Panc1 (cell line): ENCODE measurements around the gene AHCYL1. TPM values are rescaled to one million over a fixed set of nuclear protein-coding genes. Genes with fewer than 3 reads are reported as not detected.

ENCODE experiments used
- ATAC-seq: fragments of 200-7000 bp; cut with Tn5 transposase; 2 replicates; pipeline ENCODE4 v1.9.1; 2020; ENCODE audit warnings: mild to moderate bottlenecking, moderate library complexity
- BruUV-seq: library from RNA; stranded (reverse); fragments of 400-500 nt; replicated peaks from 2 replicates; lab custom pipeline; 2021; lab: Mats Ljungman, UMichigan
- CTCF ChIA-PET: fragments of 300-600 bp; sonication (Branson Sonifier 250); formaldehyde crosslinking; loops from one replicate; lab custom pipeline; 2022; ENCODE audit warnings: antibody characterized with exemption; lab: Charles Lee
- POLR2A ChIA-PET: fragments of 300-600 bp; sonication (Branson Sonifier 250); formaldehyde crosslinking; loops from one replicate; lab custom pipeline; 2022; ENCODE audit warnings: antibody characterized with exemption; lab: Charles Lee
- DNase-seq: peaks from one replicate; pipeline ENCODE4 v3.0.0-alpha.2; 2010; ENCODE audit warnings: low read depth, low spot score
- H3K27ac ChIP-seq: 2 replicates; pipeline ENCODE4 v1.5.1; 2011; ENCODE audit warnings: mild to moderate bottlenecking, low read length, inconsistent platforms
- H3K27me3 ChIP-seq: fragments of 200-500 bp; sonication (Bioruptor generic); 2 replicates; pipeline ENCODE4 v1.6.0; 2014; ENCODE audit warnings: low read length, inconsistent platforms; ENCODE audit not compliant: control insufficient read depth, insufficient read depth
- H3K36me3 ChIP-seq: fragments of 200-500 bp; sonication (Bioruptor generic); 2 replicates; pipeline ENCODE4 v1.5.1; 2014; ENCODE audit warnings: inconsistent platforms, mild to moderate bottlenecking, low read length, moderate library complexity; ENCODE audit not compliant: control insufficient read depth, insufficient read depth
- H3K4me1 ChIP-seq: 2 replicates; pipeline ENCODE4 v1.5.1; 2011; ENCODE audit warnings: inconsistent platforms, mild to moderate bottlenecking, low read length, moderate library complexity; ENCODE audit not compliant: control insufficient read depth, insufficient read depth
- H3K4me3 ChIP-seq, 2 experiments: 2 replicates each; pipeline ENCODE4 v1.5.1; 2011 to 2012; ENCODE audit warnings: low read depth in 2 of 2, low read length in 2 of 2, mild to moderate bottlenecking in 2 of 2, inconsistent platforms in 1 of 2, moderate library complexity in 1 of 2
- H3K9me3 ChIP-seq: fragments of 200-500 bp; sonication (Bioruptor generic); 2 replicates; pipeline ENCODE4 v1.5.1; 2014; ENCODE audit warnings: low read depth, mild to moderate bottlenecking, inconsistent platforms, low read length, moderate library complexity; ENCODE audit not compliant: control insufficient read depth, insufficient read depth
- POLR2AphosphoS5 ChIP-seq: IDR thresholded peaks from 2 replicates; pipeline ENCODE4 v1.6.1; 2012; ENCODE audit warnings: mild to moderate bottlenecking, low read depth, low read length, moderate library complexity
- SIN3A ChIP-seq: IDR thresholded peaks from 2 replicates; pipeline ENCODE4 v1.6.1; 2012; ENCODE audit warnings: low read depth, mild to moderate bottlenecking, low read length, moderate library complexity, borderline replicate concordance; ENCODE audit not compliant: insufficient read depth
- TCF7L2 ChIP-seq: IDR thresholded peaks from 2 replicates; pipeline ENCODE4 v1.6.1; 2011; ENCODE audit warnings: mild to moderate bottlenecking, low read depth, low read length, inconsistent platforms
- in situ Hi-C: cut with HindIII; loops from 2 replicates; pipeline ENCODE4 v1.10.0; 2016; ENCODE audit warnings: low sequenced_read_pairs, low pct_unique_long_range_greater_than_20kb
- intact Hi-C: fragments of 100-400 bp; cut with micrococcal nuclease; formaldehyde crosslinking; loops from one replicate; pipeline ENCODE4 v1.10.0; 2022; ENCODE audit not compliant: unreplicated experiment
- total RNA-seq: library from RNA; stranded (reverse); gene quantifications from one replicate; pipeline ENCODE4 v1.2.1, GENCODE V29; 2021; ENCODE audit not compliant: unreplicated experiment
- TF ChIP-seq, protein P1 (sequence below), 2 experiments: IDR thresholded peaks; 2 replicates each; pipeline ENCODE4 v1.6.1; 2011 to 2012; ENCODE audit warnings: low read depth in 2 of 2, control low read depth in 1 of 2, low read length in 1 of 2, mild to moderate bottlenecking in 1 of 2, moderate library complexity in 1 of 2; ENCODE audit not compliant: insufficient read depth in 1 of 2
- TF ChIP-seq, protein P2 (sequence below): fragments of 450-650 bp; IDR thresholded peaks from 2 replicates; pipeline ENCODE4 v1.5.1; 2017; ENCODE audit warnings: mild to moderate bottlenecking

The AHCYL1 gene
- total RNA-seq, 1 experiment from 2014 or later = 174 TPM

DNA sequence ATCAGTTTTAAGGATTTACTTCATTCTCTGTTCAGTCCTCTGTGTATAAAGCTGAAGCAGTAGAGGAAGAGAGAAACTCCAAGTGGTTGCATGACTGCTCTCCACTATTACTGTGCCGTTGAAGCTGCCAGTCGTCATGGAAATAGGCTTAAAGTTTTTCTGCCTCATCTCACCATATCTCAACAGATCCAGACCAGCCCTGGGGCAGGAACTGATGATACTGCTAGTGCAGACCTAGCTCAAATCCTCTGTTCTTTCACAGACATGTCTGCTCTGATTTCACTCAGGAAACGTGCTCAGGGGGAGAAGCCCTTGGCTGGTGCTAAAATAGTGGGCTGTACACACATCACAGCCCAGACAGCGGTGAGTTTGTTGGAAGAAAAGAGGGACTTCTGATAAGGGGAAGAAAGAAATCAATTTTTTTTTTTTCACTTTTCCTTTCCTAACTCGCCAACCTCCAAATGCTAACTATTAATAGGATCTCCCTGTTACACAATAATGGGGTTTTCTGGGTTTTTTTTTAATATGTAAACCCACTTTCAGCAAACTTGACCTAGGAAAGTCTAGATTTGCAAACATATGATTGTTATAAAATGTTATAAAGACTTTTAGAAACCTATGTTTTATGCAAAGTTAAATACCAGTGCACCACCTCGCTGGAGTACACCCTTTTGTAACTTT, 27.7 kb downstream of the AHCYL1 start:
- peaks cover 51% of the 10 kb centered on the region for H3K36me3 ChIP-seq
- ATAC-seq = no peak
- ChIA-PET POLR2A (no interaction called here), CTCF (no interaction called here)
- no peak for TF ChIP-seq POLR2AphosphoS5
- TF ChIP-seq, protein P1, sequence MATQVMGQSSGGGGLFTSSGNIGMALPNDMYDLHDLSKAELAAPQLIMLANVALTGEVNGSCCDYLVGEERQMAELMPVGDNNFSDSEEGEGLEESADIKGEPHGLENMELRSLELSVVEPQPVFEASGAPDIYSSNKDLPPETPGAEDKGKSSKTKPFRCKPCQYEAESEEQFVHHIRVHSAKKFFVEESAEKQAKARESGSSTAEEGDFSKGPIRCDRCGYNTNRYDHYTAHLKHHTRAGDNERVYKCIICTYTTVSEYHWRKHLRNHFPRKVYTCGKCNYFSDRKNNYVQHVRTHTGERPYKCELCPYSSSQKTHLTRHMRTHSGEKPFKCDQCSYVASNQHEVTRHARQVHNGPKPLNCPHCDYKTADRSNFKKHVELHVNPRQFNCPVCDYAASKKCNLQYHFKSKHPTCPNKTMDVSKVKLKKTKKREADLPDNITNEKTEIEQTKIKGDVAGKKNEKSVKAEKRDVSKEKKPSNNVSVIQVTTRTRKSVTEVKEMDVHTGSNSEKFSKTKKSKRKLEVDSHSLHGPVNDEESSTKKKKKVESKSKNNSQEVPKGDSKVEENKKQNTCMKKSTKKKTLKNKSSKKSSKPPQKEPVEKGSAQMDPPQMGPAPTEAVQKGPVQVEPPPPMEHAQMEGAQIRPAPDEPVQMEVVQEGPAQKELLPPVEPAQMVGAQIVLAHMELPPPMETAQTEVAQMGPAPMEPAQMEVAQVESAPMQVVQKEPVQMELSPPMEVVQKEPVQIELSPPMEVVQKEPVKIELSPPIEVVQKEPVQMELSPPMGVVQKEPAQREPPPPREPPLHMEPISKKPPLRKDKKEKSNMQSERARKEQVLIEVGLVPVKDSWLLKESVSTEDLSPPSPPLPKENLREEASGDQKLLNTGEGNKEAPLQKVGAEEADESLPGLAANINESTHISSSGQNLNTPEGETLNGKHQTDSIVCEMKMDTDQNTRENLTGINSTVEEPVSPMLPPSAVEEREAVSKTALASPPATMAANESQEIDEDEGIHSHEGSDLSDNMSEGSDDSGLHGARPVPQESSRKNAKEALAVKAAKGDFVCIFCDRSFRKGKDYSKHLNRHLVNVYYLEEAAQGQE (IDR thresholded peaks at IDR 0.05; ENCODE audit: insufficient read depth in 1 of 2, low read depth in 2 of 2, low read length in 1 of 2) = no peak
- TF ChIP-seq, protein P2, sequence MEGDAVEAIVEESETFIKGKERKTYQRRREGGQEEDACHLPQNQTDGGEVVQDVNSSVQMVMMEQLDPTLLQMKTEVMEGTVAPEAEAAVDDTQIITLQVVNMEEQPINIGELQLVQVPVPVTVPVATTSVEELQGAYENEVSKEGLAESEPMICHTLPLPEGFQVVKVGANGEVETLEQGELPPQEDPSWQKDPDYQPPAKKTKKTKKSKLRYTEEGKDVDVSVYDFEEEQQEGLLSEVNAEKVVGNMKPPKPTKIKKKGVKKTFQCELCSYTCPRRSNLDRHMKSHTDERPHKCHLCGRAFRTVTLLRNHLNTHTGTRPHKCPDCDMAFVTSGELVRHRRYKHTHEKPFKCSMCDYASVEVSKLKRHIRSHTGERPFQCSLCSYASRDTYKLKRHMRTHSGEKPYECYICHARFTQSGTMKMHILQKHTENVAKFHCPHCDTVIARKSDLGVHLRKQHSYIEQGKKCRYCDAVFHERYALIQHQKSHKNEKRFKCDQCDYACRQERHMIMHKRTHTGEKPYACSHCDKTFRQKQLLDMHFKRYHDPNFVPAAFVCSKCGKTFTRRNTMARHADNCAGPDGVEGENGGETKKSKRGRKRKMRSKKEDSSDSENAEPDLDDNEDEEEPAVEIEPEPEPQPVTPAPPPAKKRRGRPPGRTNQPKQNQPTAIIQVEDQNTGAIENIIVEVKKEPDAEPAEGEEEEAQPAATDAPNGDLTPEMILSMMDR = no peak
- TF ChIP-seq TCF7L2 = no peak
- TF ChIP-seq SIN3A = no peak
- in situ Hi-C loops (no loop called here), intact Hi-C loops (no loop called here)
- no peak for DNase-seq
- no peaks in the 10 kb centered on the region for H3K9me3 ChIP-seq
- H3K4me3 ChIP-seq = no peak overlapping the region
- H3K4me1 ChIP-seq = peaks cover 6% of the 10 kb centered on the region; the same call in 1 of the 2 replicates
- no peaks in the 10 kb centered on the region for H3K27me3 ChIP-seq
- BruUV-seq = no TSS peak
- no peak overlapping the region for H3K27ac ChIP-seq

DNA sequence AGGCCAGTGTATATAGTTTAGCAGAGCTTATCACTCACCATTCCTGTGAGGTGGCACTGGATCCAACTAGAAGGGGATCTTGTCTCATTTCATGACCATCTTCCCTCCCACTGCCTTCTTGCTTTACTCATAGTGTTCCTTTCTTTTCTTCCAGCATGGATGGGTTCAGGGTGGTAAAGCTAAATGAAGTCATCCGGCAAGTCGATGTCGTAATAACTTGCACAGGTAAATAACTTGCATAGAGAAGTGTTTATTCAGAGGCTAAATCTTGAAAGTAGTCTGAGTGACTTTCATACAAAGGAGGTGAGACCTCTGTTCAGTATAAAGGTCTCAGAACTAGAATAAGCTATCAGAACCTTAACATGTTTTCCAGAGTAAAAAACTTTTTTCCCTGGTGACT, 33.2 kb downstream of the AHCYL1 start:
- DNase-seq = no peak
- BruUV-seq = no TSS peak

More for the DNA sequence above, 33.2 kb downstream of the AHCYL1 start:
- no peak overlapping the region for H3K27ac ChIP-seq
- in situ Hi-C loops (no loop called here), intact Hi-C loops (no loop called here)
- H3K27me3 ChIP-seq = no peaks in the 10 kb centered on the region
- no peaks in the 10 kb centered on the region for H3K9me3 ChIP-seq
- ChIA-PET CTCF (no interaction called here), POLR2A (no interaction called here)
- H3K4me1 ChIP-seq = no peaks in the 10 kb centered on the region
- H3K36me3 ChIP-seq = peaks cover 63% of the 10 kb centered on the region
- no peak for ATAC-seq
- TF ChIP-seq POLR2AphosphoS5 (no peak), SIN3A (no peak), TCF7L2 (no peak)
- TF ChIP-seq, protein P1 (IDR thresholded peaks at IDR 0.05; ENCODE audit: insufficient read depth in 1 of 2, low read depth in 2 of 2, low read length in 1 of 2) = no peak
- TF ChIP-seq, protein P2 = no peak
- no peak overlapping the region for H3K4me3 ChIP-seq
